Rectal smooth muscle tissue (tissue), 1 donor: ENCODE data around the gene PDE4D.
A peak's percentile ranks its signal among the peaks of the same experiment; 100 is the strongest.

ENCODE experiments used
- H3K27ac ChIP-seq: one replicate; pipeline ENCODE4 v1.7.0; 2013; ENCODE audit warnings: low read depth, low read length, inconsistent platforms
- H3K27me3 ChIP-seq: one replicate; pipeline ENCODE4 v1.7.0; 2013; ENCODE audit warnings: low read length; ENCODE audit not compliant: control insufficient read depth, insufficient read depth
- H3K36me3 ChIP-seq: one replicate; pipeline ENCODE4 v1.7.0; 2013; ENCODE audit warnings: low read length; ENCODE audit not compliant: control insufficient read depth, insufficient read depth
- H3K4me1 ChIP-seq: one replicate; pipeline ENCODE4 v1.7.0; 2013; ENCODE audit warnings: low read length; ENCODE audit not compliant: control insufficient read depth, insufficient read depth
- H3K4me3 ChIP-seq: one replicate; pipeline ENCODE4 v1.7.0; 2013; ENCODE audit warnings: low read length
- H3K9ac ChIP-seq: one replicate; pipeline ENCODE4 v1.7.0; 2013; ENCODE audit warnings: low read length

Gene PDE4D

DNA sequence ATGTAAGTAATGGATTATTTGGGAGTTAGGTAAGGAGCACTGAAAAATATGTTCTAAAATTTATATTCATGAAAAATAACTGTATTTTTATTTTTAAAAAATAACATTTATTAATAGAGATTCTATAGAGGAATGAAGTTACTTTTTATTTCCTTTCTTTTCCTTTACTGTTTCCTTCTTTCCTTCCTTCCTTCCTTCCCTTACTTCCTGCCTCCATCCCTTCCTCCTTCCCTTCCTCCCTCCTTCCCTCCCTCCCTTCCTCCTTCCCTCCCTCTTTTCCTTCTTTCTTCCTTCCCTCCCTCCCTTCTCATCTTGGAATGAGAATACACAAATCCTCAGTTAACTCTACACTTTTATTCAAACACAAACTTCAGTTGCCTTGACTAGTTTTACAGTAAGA is 750.6 kb downstream of the PDE4D start:
- H3K27me3 ChIP-seq, result no peaks in the 10 kb centered on the region
- H3K9ac ChIP-seq, result no peak overlapping the region
- H3K4me3 ChIP-seq, result no peak overlapping the region
- no peaks in the 10 kb centered on the region for H3K36me3 ChIP-seq
- H3K4me1 ChIP-seq, result no peaks in the 10 kb centered on the region
- H3K27ac ChIP-seq, result no peak overlapping the region

DNA sequence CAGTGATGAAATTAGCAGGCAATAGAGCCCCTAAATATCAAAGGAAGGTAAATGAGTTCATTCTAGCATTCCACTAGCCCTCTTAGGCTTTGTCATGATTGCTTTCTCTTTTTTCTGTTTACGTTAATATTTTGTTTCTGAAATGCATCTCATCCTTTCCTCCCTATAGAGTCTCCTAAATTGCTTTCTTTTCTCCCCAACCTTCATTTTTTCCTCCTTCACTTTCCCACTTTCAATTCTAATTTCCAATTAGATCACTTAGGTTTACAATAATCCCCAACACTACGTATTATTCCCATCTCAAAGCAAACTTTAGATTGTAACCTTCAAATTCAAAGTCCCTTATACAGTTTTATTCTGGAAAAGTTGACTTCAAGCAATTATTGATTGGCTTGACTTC is 751.4 kb downstream of the PDE4D start:
- Histone ChIP-seq H3K36me3 (no peaks in the 10 kb centered on the region), H3K4me3 (no peak overlapping the region), H3K27me3 (no peaks in the 10 kb centered on the region), H3K4me1 (no peaks in the 10 kb centered on the region), H3K27ac (no peak overlapping the region), H3K9ac (no peak overlapping the region)

- Histone ChIP-seq H3K27me3 (no peaks in the 10 kb centered on the region), H3K9ac (no peak overlapping the region), H3K27ac (no peak overlapping the region), H3K4me3 (no peak overlapping the region), H3K4me1 (no peaks in the 10 kb centered on the region), H3K36me3 (no peaks in the 10 kb centered on the region)
Observed at GRCh38 chr5:59140133-59140532, 753.4 kb downstream of the PDE4D start.

DNA sequence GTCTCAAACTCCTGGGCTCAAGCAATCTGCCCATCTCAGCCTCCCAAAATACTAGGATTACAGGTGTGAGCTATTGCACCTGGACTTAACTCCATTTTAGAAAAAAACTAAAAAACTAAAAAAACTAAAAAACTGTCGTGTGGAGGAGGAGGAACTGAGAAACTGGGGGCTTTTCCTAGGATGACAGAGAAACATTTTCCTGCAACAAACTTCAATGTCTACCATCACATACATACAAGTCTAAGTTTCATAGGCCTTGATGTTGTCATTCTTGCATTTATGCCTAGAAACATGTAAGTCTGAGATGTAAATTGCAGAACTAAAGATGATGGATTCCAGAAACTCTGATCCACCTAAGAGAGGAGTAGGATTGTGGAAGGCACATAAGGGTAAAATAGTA is 753.8 kb downstream of the PDE4D start:
- no peaks in the 10 kb centered on the region for H3K36me3 ChIP-seq
- H3K27ac ChIP-seq, result no peak overlapping the region
- H3K27me3 ChIP-seq, result no peaks in the 10 kb centered on the region
- H3K4me1 ChIP-seq, result no peaks in the 10 kb centered on the region
- H3K4me3 ChIP-seq, result no peak overlapping the region
- no peak overlapping the region for H3K9ac ChIP-seq

- H3K36me3 ChIP-seq, result no peaks in the 10 kb centered on the region
- no peaks in the 10 kb centered on the region for H3K27me3 ChIP-seq
- no peak overlapping the region for H3K9ac ChIP-seq
- no peak overlapping the region for H3K27ac ChIP-seq
- no peak overlapping the region for H3K4me3 ChIP-seq
- H3K4me1 ChIP-seq, result no peaks in the 10 kb centered on the region
Observed at GRCh38 chr5:59138509-59138908, 755.0 kb downstream of the PDE4D start.

DNA sequence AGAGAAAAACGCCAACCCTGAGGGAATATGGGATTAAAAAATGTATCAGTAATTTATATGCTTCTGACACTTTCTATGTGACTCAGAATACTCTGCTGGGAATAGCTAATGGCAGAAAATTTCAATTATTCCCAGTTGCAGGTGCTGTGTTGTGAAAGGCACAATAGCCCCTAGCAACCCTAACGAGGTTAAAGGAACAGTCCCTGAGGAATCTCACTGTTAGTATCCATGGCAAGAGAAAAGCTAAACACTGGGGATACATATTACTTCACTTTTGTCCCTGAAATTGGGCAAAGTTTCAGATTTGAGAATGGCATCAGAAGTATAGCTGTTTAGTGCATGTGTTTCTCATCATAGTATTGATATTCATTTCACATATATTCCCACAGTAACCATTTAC is 755.7 kb downstream of the PDE4D start:
- Histone ChIP-seq H3K4me3 (no peak overlapping the region), H3K36me3 (no peaks in the 10 kb centered on the region), H3K9ac (no peak overlapping the region), H3K27me3 (no peaks in the 10 kb centered on the region), H3K4me1 (no peaks in the 10 kb centered on the region), H3K27ac (no peak overlapping the region)

GRCh38 chr5:59136549-59136948 is 757.0 kb downstream of the PDE4D start:
- no peak overlapping the region for H3K27ac ChIP-seq
- H3K4me3 ChIP-seq, result no peak overlapping the region
- H3K27me3 ChIP-seq, result no peaks in the 10 kb centered on the region
- no peaks in the 10 kb centered on the region for H3K36me3 ChIP-seq
- H3K9ac ChIP-seq, result no peak overlapping the region
- H3K4me1 ChIP-seq, result no peaks in the 10 kb centered on the region

GRCh38 chr5:59134471-59135163 is 758.9 kb downstream of the PDE4D start:
- Histone ChIP-seq H3K27ac (no peak overlapping the region), H3K27me3 (no peaks in the 10 kb centered on the region), H3K4me3 (no peak overlapping the region)

GRCh38 chr5:59133764-59134261 is 759.7 kb downstream of the PDE4D start:
- Histone ChIP-seq H3K27ac (no peak overlapping the region), H3K36me3 (no peaks in the 10 kb centered on the region), H3K4me3 (no peak overlapping the region), H3K4me1 (no peaks in the 10 kb centered on the region), H3K27me3 (no peaks in the 10 kb centered on the region), H3K9ac (no peak overlapping the region)

More at GRCh38 chr5:59134471-59135163, 758.9 kb downstream of the PDE4D start:
- no peaks in the 10 kb centered on the region for H3K36me3 ChIP-seq
- no peak overlapping the region for H3K9ac ChIP-seq
- no peaks in the 10 kb centered on the region for H3K4me1 ChIP-seq

DNA sequence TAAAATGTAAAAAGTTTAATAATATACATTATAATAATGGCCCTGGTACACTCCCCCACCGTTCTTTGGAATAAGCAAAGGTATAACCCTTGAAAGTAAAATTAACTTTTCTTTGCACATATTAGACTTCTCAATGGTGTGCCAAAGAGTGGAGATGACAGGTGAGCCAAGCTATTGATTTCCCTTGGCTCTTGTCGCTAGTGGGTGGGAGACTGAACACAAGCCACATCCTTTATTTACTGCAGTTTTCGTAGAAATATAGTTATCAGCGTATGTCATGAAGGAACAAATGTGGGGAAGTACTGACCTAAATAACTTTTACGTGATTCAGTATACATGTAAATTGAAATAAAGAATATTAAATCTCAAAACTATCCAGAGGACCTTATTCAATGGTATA is 761.4 kb downstream of the PDE4D start:
- Histone ChIP-seq H3K4me3 (no peak overlapping the region), H3K36me3 (no peaks in the 10 kb centered on the region), H3K4me1 (peaks cover 9% of the 10 kb centered on the region), H3K27me3 (no peaks in the 10 kb centered on the region), H3K9ac (no peak overlapping the region), H3K27ac (no peak overlapping the region)

GRCh38 chr5:59130431-59130830 is 763.1 kb downstream of the PDE4D start:
- Histone ChIP-seq H3K4me3 (no peak overlapping the region), H3K36me3 (no peaks in the 10 kb centered on the region), H3K9ac (no peak overlapping the region), H3K4me1 (peaks cover 25% of the 10 kb centered on the region), H3K27ac (no peak overlapping the region), H3K27me3 (no peaks in the 10 kb centered on the region)

- H3K36me3 ChIP-seq, result no peaks in the 10 kb centered on the region
- no peaks in the 10 kb centered on the region for H3K27me3 ChIP-seq
- H3K4me1 ChIP-seq, result peaks cover 38% of the 10 kb centered on the region
- H3K4me3 ChIP-seq, result no peak overlapping the region
- H3K9ac ChIP-seq, result no peak overlapping the region
- H3K27ac ChIP-seq, result peak overlapping the region; percentile 84
Observed at GRCh38 chr5:59128646-59129290, 764.8 kb downstream of the PDE4D start.
